Ascending aorta (tissue), 2 donors: ENCODE measurements around the gene NUP188. TPM values are rescaled to one million over a fixed set of nuclear protein-coding genes. Genes with fewer than 3 reads are reported as not detected.
"Not testable (repeated sequence)": the region's sequence is repeated elsewhere in the genome, so short reads cannot be mapped to it uniquely, and the experiment has no call there.

Experiments used
- DNase-seq, 2 donors: peaks; one replicate each; pipeline ENCODE4 v3.0.0-alpha.2; 2019; ENCODE audit warnings: low spot score in 2 of 2
- H3K27ac ChIP-seq, 2 donors: fragments of 200-600 bp; sonication (generic); one replicate each; pipeline ENCODE4 v1.5.1; 2016 to 2017; ENCODE audit warnings: mild to moderate bottlenecking in 1 of 2
- H3K27me3 ChIP-seq: fragments of 200-600 bp; sonication (generic); one replicate; pipeline ENCODE4 v1.5.1; 2017
- H3K36me3 ChIP-seq, 2 donors: fragments of 200-600 bp; sonication (generic); one replicate each; pipeline ENCODE4 v1.5.1; 2016
- H3K4me1 ChIP-seq, 2 donors: fragments of 200-600 bp; sonication (generic); one replicate each; pipeline ENCODE4 v1.5.1; 2016 to 2017; ENCODE audit warnings: mild to moderate bottlenecking in 1 of 2
- H3K4me3 ChIP-seq, 2 donors: fragments of 200-600 bp; sonication (generic); one replicate each; pipeline ENCODE4 v1.5.1; 2016 to 2017; ENCODE audit warnings: mild to moderate bottlenecking in 1 of 2
- H3K9me3 ChIP-seq, 2 donors: fragments of 200-600 bp; sonication (generic); one replicate each; pipeline ENCODE4 v1.5.1; 2016
- intact Hi-C: fragments of 100-400 bp; cut with DNase I; formaldehyde crosslinking; loops from one replicate; pipeline ENCODE4 v1.15.1; 2023
- total RNA-seq: library from RNA; depleted of rRNA; stranded (reverse); fragments of >200 nt; gene quantifications from one replicate; pipeline ENCODE4 v1.1.0, GENCODE V29; 2016
- TF ChIP-seq, protein P1 (sequence below), 3 experiments: fragments of 200-600 bp in 2 of 3; fragments of 450-650 bp in 1 of 3; sonication (generic) in 2 of 3; IDR thresholded peaks; one replicate each; pipeline ENCODE4 v1.5.1; 2016 to 2019; ENCODE audit warnings: antibody characterized with exemption in 3 of 3, mild to moderate bottlenecking in 1 of 3, moderate library complexity in 1 of 3

Gene NUP188
- total RNA-seq, 1 donor from 2014 or later: 45.0 TPM

GRCh38 chr9:129030191-129030590 is 82.7 kb downstream of the NUP188 start:
- no peak for DNase-seq
- H3K4me1 ChIP-seq: peaks cover 12 to 18% of the 10 kb centered on the region in 2 donors
- H3K4me3 ChIP-seq: no peak overlapping the region
- H3K27ac ChIP-seq: no peak overlapping the region
- no peaks in the 10 kb centered on the region for H3K9me3 ChIP-seq
- no peaks in the 10 kb centered on the region for H3K27me3 ChIP-seq
- intact Hi-C loops: no loop called here
- TF ChIP-seq, protein P1, sequence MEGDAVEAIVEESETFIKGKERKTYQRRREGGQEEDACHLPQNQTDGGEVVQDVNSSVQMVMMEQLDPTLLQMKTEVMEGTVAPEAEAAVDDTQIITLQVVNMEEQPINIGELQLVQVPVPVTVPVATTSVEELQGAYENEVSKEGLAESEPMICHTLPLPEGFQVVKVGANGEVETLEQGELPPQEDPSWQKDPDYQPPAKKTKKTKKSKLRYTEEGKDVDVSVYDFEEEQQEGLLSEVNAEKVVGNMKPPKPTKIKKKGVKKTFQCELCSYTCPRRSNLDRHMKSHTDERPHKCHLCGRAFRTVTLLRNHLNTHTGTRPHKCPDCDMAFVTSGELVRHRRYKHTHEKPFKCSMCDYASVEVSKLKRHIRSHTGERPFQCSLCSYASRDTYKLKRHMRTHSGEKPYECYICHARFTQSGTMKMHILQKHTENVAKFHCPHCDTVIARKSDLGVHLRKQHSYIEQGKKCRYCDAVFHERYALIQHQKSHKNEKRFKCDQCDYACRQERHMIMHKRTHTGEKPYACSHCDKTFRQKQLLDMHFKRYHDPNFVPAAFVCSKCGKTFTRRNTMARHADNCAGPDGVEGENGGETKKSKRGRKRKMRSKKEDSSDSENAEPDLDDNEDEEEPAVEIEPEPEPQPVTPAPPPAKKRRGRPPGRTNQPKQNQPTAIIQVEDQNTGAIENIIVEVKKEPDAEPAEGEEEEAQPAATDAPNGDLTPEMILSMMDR (IDR thresholded peaks at IDR 0.05): no peak
- H3K36me3 ChIP-seq: no peaks in the 10 kb centered on the region

- TF ChIP-seq, protein P1 (IDR thresholded peaks at IDR 0.05): no peak
- Histone ChIP-seq H3K27me3 (no peaks in the 10 kb centered on the region), H3K4me1 (peaks cover 9 to 11% of the 10 kb centered on the region in 2 donors), H3K9me3 (no peaks in the 10 kb centered on the region), H3K4me3 (no peak overlapping the region), H3K27ac (no peak overlapping the region), H3K36me3 (no peaks in the 10 kb centered on the region)
- DNase-seq: no peak
- intact Hi-C loops: no loop called here
Measured at GRCh38 chr9:129031514-129031913, 84.0 kb downstream of the NUP188 start.

DNA sequence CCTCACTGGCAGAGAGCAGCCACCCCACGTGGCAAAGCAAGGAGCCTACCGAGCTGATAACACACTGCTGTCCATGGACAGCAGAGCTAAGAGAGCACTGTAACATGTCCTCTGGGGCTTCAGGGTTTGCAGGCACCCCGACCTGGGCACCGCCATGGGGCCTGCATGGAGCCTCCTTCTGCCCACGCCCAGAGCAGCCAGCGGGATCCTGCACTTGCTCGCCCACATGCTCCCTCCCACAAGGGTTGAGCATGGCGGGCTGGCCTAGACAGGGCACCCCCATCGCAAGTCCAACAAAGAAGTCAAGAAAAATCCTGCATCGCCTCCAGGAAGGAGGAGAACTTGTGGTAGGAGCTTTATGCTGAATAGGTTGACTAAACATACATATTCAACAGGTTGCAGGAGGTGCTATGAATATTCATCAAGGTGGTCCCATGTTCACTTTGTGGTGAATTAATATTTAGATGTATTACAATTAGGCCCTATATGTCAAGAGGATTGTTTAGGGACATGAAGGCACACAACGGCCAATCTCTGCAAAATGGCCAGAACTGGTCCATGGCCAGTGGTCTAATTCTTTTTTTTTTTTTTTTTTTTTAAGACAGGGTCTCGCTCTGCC is 85.2 kb downstream of the NUP188 start:
- H3K27ac ChIP-seq: no peak overlapping the region
- peaks cover under 1 to 7% of the 10 kb centered on the region in 2 donors for H3K4me1 ChIP-seq
- no peak overlapping the region for H3K4me3 ChIP-seq
- H3K9me3 ChIP-seq: no peaks in the 10 kb centered on the region
- H3K27me3 ChIP-seq: no peaks in the 10 kb centered on the region
- H3K36me3 ChIP-seq: no peaks in the 10 kb centered on the region
- intact Hi-C loops: no loop called here
- no peak for DNase-seq
- TF ChIP-seq, protein P1 (IDR thresholded peaks at IDR 0.05): no peak

- H3K27ac ChIP-seq: no peak overlapping the region
- DNase-seq: no peak
- TF ChIP-seq, protein P1 (IDR thresholded peaks at IDR 0.05): no peak
Measured at GRCh38 chr9:129033216-129033615, 85.7 kb downstream of the NUP188 start.

GRCh38 chr9:129035838-129036237 is 88.3 kb downstream of the NUP188 start:
- not testable (repeated sequence) for H3K9me3 ChIP-seq, DNase-seq, H3K36me3 ChIP-seq, H3K27me3 ChIP-seq
- Histone ChIP-seq H3K4me1 (peaks cover 0 to 13% of the 10 kb centered on the region in 2 donors), H3K4me3 (peak overlapping the region; percentile 84 to 97), H3K27ac (peak overlapping the region; percentile 54 to 62)
- intact Hi-C loops: loop anchor here (1.0 to 5.0 kb wide), 5 partner anchors 8 to 209 kb away; partner anchors contain the start of genes CRAT, DOLK, DOLPP1 and NUP188

More at GRCh38 chr9:129033216-129033615, 85.7 kb downstream of the NUP188 start:
- Histone ChIP-seq H3K27me3 (no peaks in the 10 kb centered on the region), H3K9me3 (no peaks in the 10 kb centered on the region), H3K4me3 (no peak overlapping the region), H3K36me3 (no peaks in the 10 kb centered on the region), H3K4me1 (peaks cover 0 to 10% of the 10 kb centered on the region in 2 donors)
- intact Hi-C loops: no loop called here

- peaks cover 5 to 8% of the 10 kb centered on the region in 2 donors for H3K36me3 ChIP-seq
- no peaks in the 10 kb centered on the region for H3K9me3 ChIP-seq
- no peaks in the 10 kb centered on the region for H3K27me3 ChIP-seq
- H3K4me3 ChIP-seq: peak within 1 kb of the TSS; percentile 84 to 97
- H3K4me1 ChIP-seq: peaks cover 0 to 13% of the 10 kb centered on the region in 2 donors
- DNase-seq: peak; percentile 97 to 99
- intact Hi-C loops: loop anchor here (1.0 to 5.0 kb wide), 5 partner anchors 8 to 209 kb away; partner anchors contain the start of genes CRAT, DOLK, DOLPP1 and NUP188
- H3K27ac ChIP-seq: peak within 1 kb of the TSS; percentile 62 to 81
- TF ChIP-seq, protein P1 (IDR thresholded peaks at IDR 0.05): no peak
Measured at GRCh38 chr9:129036241-129036922, 88.9 kb downstream of the NUP188 start, which contains the start of gene MIGA2. TSS of gene MIGA2 (plus strand) at chr9:129036626. CDS start at chr9:129040595, 3,969 bp downstream.
